Middle frontal gyrus (tissue), 1 donor: Measurements from ENCODE around the gene WNT8B.

Source experiments
- DNase-seq: peaks from one replicate; pipeline ENCODE4 v3.0.0-alpha.2; 2015; ENCODE audit warnings: low spot score; ENCODE audit errors: extremely low spot score

The WNT8B gene, protein sequence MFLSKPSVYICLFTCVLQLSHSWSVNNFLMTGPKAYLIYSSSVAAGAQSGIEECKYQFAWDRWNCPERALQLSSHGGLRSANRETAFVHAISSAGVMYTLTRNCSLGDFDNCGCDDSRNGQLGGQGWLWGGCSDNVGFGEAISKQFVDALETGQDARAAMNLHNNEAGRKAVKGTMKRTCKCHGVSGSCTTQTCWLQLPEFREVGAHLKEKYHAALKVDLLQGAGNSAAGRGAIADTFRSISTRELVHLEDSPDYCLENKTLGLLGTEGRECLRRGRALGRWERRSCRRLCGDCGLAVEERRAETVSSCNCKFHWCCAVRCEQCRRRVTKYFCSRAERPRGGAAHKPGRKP

DNA sequence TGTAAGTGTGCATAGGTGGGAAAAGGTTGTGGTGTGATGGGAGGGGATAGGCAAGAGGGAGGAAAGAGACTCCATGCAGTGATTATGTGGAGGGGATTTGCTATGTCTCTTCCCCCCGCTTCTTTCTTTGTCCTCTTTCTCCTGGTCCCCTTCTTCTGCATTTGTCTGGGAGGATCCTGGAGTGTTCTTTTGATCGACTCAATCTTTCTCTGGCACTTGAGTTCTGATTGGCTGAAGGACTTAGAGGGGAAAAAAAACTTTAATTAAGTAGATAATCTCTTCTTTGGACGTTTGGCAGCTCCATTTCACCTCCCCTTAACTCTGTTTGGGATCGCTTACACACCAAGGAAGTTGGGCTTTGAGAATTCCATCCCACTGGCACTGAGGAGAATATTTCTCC lies at the start of gene WNT8B:
Gene WNT8B, plus strand, starts transcription at position 301 of the 400 bp plus-strand sequence. CDS start 160 bp downstream, outside the sequence.
- no peak for DNase-seq

DNA sequence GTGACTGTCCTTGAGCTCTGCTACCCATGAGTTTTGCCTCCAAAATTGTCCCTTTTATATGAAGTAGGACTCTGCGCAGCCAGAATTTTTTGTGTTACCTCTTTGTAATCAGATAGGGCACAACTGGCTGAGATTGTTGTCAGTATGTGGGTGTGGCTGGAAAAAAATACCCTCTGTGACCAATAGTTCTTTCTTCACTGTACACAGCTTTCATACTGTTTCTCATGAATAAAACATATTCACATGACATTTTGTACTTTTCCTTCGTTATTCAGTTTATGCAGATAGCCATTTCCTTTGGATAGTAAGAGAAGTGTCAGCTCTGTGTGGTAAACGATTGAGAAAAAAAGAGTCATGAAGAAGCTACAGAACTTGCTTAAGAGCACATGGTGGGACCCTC lies 49.6 kb upstream of the WNT8B start:
- DNase-seq = no peak

DNA sequence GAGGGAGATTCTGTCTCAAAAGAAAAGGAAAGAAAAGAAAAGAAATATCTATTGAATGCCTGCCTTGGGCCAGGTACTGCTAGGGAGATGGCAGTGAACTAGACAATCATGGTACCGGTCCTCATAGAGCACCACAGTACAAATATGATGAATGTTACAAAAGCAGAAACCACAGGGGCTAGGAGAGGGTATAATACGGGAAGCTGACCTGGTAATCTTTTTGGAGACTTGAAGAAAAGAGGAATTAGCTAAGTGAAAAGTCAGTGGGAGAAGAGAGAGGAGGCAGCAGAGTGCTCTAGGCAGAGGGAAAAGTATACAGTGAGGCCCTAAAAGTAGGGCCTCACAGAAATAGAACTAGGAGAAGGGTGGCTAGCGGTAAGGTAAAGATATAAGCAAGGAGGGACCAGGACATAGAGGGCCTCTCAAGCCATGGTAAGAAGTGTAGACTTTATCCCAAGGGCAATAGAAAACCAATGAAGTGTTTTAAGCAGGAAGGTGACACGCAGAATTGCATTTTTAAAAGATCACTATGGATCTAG lies 42.8 kb upstream of the WNT8B start:
- no peak for DNase-seq

DNA sequence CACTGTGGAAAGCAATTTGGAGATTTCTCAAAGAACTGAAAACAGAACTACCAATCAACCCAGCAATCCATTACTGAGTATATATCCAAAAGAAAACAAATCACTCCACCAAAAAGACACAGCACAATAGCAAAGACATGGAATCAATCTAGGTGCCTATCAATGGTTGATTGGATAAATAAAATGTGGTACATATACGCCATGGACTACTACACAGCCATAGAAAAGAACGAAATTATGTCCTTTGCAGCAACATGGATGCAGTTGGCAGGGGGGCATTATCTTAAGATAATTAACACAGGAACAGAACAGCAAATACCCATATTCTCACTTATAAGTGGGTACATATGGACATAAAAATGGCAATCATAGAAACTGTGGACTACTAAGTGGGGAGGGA lies 35.4 kb upstream of the WNT8B start:
- no peak for DNase-seq

DNA sequence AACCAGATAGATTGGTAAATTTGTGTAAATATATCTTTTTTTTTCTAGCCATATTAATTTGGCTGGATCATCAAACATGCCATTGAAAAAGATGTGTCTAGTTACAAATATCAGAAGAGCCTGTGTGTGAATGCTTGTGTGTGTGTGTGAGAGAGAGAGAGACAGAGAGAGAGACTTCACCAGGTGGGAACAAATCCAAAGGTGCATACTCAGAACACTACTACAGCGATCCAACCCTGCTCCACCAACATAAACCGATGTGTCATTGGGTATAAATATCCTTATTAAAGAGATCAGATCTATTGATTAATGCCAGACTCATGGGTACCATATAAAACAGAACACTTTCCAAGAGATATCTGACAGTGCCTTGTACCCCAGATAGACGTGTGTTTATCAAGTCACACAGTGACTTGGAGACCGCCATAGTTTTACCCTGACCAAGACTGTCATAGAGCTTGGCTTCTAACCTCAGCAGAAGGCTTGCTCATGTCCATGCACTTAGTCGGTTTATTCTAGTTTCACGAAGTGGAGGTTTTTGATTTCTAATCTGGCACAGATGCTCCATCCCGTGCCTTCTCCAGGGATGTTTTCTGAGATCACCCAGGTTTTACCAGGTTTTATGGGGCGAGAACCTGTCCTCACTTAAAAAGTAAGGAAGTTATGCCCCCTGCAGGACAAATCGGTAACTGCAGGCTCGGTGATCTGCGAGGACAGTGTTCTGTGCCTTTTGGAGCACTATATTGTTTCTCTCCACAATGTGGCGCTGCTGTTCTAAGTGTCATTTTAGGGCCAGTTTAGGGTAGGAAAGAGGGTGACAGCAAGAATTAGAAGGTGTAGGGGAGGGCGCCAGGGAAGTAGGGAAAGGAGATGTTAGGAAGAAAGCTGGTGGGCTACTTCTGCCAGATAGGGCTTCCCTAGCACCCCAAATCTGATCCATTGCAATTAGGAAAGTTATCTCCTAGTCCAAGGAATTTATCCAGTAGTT lies 29.3 kb upstream of the WNT8B start:
- peak; percentile 90 for DNase-seq

DNA sequence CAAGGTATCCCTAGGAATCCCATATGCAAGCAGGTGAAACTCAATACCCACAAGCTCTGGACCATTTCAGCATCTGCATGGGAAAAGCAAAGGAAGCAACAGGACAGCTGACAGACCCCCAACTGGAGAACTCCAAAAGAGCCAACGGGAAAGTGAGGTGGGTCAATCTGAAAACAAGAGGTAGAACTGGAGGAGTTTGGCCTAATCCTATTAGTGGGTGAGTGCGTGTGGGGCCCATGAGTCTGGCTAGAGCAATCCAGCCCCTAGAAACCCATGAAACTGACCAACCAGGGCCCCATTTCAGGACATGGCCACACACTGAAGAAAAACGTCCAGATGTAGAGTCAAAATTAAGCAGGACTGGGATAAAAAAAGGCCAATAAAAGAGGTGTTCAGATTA lies 26.6 kb upstream of the WNT8B start:
- no peak for DNase-seq

DNA sequence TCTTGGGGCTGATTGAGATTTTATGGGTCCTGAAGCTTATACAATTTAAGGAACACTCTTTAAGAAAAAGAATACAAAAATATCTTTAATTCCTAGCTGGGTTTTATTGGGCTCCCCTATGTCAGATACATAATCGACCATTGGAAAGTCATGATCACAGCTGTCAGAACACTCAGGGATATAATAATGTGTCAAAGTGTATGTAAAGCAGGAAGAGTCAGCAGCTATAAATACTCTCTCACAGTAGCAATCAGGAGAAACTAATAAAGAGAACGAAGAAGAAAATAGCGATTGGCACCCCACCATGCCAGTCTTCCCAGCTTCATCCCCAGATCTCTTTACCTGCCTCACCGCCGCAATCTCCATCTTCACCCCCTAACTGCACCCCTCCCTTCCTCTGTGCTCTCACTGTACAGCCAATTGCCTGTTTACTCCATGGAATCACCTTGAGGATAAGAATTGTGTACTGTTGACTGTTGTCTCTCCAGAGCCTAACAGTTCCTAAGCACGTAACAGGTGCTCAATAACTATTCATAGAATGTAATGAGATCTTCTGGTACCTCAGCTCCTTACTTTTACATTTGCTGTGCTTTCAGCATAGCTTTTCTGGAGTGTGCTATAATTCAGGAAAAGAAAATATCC lies 24.0 kb upstream of the WNT8B start:
- no peak for DNase-seq

DNA sequence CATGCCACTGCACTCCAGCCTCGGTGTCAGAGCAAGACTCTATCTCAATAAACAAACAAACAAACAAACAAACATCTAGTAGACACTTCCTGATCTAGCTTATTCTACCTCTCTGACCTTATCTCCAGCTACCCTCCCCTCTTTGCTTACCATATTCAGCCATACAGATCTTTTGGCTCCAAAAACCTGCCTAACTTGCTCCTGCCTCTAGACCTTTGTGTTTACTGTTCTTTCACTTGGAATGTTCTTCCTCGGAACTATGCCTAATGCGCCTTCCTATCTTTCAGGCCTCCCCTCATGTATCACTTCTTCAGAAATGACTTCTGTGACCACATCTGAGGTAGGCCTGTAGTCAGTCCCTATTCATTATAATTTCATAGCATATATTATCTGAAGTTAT lies 20.3 kb upstream of the WNT8B start:
- DNase-seq = no peak

DNA sequence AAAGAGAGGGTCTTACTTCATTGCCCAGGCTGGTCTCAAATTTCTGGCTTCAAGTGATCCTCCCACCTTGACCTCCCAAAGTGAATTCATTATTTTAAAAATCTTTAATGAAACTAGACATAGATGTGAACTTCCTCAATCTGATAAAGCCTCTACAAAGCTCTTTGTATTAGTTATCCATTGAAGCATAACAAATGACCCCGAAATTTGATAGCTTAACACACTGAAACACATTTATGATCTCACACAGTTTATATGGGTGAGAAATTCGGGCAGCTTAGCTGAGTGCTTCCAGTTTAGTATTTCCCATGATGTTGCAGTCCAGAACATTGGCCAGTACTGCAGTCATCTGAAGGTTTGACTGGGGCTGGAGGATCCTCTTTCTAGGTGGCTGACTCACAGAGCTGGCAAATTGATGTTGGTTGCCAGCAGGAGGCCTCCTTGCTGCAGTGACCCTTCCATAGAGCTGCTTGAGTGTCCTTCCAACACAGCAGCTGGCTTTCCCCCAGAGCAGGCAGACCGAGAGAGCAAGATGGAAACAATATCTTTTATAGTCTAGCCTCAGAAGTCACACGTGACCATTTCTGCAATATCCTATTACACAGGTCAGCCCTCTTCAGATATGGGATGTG lies 16.6 kb upstream of the WNT8B start:
- no peak for DNase-seq

DNA sequence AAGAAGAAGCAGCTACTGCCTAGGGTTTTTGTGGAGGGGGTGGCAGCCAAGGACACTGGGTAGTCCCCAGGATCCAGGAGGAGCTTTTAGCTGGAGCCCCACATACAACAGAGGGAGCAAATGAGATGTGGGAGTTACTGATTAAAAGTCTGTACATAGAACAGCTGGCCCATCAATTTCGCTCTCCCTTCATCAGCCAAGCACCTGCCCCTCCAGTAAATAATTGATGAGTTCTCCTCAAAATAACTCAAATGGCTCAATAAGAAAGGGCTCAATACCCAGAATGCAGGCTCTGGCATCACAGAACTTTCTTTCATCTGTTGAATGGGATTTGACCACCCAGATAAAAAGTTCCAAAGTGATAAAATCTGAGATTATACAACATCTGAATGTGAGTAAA lies 15.1 kb upstream of the WNT8B start:
- no peak for DNase-seq

DNA sequence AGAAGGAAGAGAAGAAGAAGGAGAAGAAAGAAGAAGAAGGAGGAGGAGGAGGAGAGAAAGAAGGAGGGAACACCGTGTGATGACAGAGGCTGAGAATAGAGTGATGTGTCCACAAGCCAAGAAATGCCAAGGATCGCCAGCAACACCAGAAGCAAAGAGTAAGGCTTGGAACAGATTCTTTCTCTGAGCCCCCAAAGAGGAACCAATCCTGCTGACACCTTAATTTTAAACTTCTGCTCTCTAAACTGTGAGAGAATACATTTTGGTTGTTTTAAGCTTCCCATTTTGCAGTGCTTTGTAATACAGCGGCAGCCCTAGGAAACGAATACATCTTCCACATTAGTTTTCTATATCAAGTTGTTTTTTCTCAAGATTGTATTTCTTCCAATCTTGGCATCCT lies 13.9 kb upstream of the WNT8B start:
- no peak for DNase-seq

DNA sequence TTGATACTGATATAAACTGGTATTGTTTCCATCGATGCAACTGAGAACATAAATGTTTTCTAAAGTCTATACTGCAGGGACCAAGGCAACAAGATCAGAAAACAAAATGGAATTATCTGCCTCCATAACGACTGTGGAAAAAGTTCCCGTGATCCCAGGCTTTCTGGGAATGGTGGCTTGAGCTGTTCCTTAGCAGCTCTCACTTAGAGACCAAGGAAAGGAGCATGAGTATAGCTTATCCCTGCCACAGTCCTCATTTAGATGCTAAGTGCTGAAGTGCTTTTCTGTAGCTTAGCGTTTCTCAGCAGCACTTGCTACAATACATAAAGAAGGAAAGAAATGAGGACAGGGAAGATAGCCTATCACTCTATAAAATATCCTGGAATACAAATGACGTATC lies 5.5 kb downstream of the WNT8B start:
- DNase-seq = no peak

DNA sequence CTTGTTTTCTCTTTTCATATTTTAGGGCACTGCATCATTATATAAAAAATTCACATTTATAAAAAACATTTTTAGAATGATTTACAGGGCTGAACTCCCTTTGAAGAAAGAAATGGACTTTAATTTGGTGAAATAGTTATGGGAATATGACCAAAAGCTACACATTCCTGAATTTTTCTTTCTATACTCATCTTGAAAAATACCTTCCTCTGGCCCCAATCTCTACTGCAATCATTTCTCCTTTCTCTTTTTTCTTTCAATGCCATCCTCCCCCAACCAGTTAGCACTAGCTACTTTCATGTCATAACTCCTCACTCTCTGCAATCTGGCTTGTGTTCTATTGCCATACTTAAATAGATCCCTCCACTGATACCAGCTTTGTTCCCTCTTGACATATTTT lies 6.2 kb downstream of the WNT8B start:
- no peak for DNase-seq

DNA sequence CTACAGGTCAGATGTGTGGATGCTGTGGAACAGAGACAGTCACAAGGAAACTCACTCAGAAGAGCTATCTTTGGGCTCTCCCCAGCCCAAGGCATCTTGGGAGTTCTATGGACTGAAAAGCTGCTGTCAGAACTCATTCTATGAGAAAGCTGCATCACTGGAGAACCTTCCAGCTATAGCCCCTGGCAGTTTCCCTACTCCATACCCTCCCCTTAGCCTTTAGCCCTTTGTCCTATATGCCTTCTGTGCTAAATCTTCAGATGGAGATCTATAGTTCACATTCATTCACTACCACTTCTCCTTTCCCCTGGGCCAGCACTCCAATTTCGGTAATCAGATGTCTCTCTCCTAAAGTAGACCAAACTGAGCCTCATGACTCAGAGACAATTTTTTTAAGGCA lies 6.9 kb downstream of the WNT8B start:
- no peak for DNase-seq

DNA sequence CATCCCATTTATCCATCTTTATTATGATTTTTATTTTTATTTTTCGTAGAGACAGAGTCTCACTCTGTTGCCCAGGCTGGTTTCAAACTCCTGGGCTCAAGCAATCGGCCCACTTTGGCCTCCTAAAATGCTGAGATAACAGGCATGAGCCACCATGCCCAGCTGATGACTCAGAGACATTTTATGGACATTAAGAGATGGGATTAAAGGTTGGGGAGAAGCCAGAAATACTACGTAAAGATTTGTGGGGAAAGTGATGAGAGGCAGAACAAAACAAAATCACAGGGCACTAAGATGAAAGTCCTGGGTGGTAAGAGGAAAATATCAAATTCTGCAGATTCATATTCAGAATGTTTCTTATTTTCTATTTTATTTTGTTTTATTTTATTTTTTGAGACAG lies 7.6 kb downstream of the WNT8B start:
- no peak for DNase-seq

DNA sequence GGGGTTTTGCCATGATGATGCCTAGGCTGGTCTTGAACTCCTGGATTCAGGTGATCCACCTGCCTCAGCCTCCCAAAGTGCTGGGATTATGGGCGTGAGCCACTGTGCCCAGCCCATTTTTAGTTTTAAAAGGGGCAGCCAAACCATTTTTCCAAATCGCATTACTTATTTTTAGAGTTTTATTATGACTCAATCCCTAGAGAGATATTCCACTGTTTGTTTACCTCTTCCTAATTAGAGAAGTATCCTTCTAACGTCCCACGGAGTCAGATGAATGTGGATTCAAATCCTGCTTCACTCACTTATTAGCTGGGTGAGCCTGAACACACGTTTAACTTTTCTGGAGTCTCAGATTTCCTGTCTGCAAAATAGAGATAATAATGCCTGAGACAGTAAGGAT lies 15.2 kb downstream of the WNT8B start:
- DNase-seq = no peak

DNA sequence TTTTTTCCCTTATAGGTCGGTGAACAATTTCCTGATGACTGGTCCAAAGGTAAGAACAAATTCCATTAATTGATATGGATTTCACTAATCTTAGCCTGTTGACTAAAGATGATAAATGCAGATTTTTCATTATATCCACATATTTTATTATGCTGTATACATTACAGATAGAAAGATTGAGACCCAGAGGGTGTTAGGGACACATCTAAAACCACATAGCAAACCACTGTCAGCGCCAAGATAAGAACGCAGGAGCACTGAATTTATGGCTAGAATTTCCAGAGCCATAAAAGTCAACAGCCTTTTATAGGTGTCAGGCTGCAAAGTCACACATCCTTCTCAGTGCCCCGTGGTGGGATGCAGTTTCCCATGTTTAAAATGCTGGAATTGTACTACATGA lies 16.2 kb downstream of the WNT8B start:
- DNase-seq = no peak

DNA sequence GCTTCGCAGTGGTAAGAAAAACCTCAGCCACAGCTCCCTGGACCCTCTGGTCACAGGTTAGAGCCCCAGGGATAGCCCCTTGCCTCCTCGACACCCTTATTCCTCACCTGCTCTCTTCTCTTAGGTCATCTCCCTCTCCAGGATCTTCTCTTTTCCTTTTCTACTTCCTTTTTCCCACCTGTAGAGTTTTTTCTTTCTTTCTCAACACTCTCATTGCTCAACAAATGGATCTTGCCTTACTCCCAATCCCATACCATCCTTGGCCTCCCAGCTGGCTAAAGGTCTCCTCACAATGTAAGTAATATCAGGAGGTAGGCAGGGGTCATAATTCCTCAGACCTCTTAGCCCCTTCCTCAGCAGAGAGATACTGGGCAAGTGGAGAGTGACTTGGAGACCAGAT lies 17.2 kb downstream of the WNT8B start:
- no peak for DNase-seq

DNA sequence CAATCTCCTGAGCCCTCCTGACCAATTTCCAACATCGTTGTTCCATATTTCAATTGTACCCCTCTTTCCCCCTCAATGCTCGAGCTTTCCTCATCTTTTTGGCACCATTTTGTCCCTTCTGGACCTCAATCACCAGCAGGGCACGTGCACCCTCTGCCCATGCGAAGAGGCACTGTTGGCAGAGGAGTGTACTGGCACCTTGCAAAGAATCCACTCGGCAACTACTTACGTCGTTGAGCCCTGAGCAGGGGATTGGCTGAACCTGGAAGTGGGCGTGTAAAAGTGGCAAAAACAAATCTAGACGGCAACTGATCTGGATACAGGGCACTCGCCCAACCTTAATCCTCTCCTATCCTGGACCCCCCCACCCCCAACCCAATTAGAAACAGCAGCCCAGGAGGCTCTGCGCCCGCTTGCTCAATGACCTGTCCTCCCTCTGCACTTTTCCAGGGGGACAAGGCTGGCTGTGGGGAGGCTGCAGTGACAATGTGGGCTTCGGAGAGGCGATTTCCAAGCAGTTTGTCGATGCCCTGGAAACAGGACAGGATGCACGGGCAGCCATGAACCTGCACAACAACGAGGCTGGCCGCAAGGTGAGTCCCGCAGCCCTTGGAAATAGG lies 18.8 kb downstream of the WNT8B start:
- DNase-seq = peak; percentile 79

DNA sequence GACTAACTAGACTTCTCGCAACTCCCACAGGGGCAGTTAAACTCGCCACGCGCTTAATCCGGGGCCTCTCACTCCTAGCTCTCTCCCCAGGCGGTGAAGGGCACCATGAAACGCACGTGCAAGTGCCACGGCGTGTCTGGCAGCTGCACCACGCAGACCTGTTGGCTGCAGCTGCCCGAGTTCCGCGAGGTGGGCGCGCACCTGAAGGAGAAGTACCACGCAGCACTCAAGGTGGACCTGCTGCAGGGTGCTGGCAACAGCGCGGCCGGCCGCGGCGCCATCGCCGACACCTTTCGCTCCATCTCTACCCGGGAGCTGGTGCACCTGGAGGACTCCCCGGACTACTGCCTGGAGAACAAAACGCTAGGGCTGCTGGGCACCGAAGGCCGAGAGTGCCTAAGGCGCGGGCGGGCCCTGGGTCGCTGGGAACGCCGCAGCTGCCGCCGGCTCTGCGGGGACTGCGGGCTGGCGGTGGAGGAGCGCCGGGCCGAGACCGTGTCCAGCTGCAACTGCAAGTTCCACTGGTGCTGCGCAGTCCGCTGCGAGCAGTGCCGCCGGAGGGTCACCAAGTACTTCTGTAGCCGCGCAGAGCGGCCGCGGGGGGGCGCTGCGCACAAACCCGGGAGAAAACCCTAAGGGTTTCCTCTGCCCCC lies 19.5 kb downstream of the WNT8B start:
- peak; percentile 39 for DNase-seq
